Immature natural killer cell (primary cell): ENCODE results near the gene SPTBN4. TPM values are rescaled to one million over a fixed set of nuclear protein-coding genes. Genes with fewer than 3 reads are reported as not detected.
A peak's percentile ranks its signal among the peaks of the same experiment; 100 is the strongest.
"Not testable (repeated sequence)": the region's sequence is repeated elsewhere in the genome, so short reads cannot be mapped to it uniquely, and the experiment has no call there.

Experiments
- DNase-seq, 3 donors: peaks; one replicate each; pipeline ENCODE4 v3.0.0; 2022; ENCODE audit warnings: mixed read lengths in 1 of 3
- H3K27ac Mint-ChIP-seq, 6 donors: one replicate each; pipeline ENCODE4 v1.8.0; 2020; ENCODE audit warnings: mixed read lengths in 6 of 6, mild to moderate bottlenecking in 5 of 6, inconsistent platforms in 4 of 6, moderate library complexity in 3 of 6
- H3K27me3 Mint-ChIP-seq, 3 donors: one replicate each; pipeline ENCODE4 v1.8.0; 2020 to 2021; ENCODE audit warnings: low read depth in 3 of 3, mild to moderate bottlenecking in 3 of 3, mixed read lengths in 3 of 3, moderate library complexity in 3 of 3, inconsistent platforms in 1 of 3
- H3K36me3 Mint-ChIP-seq, 3 donors: one replicate each; pipeline ENCODE4 v1.8.0; 2020; ENCODE audit warnings: mixed read lengths in 3 of 3, inconsistent platforms in 2 of 3, mild to moderate bottlenecking in 2 of 3
- H3K4me1 Mint-ChIP-seq, 2 donors: one replicate each; pipeline ENCODE4 v1.8.0; 2020; ENCODE audit warnings: inconsistent platforms in 2 of 2, mild to moderate bottlenecking in 2 of 2, mixed read lengths in 2 of 2, moderate library complexity in 1 of 2
- H3K4me3 Mint-ChIP-seq, 5 donors: one replicate each; pipeline ENCODE4 v1.8.0; 2020; ENCODE audit warnings: mild to moderate bottlenecking in 5 of 5, mixed read lengths in 5 of 5, inconsistent platforms in 3 of 5, moderate library complexity in 3 of 5
- H3K9me3 Mint-ChIP-seq, 6 donors: one replicate each; pipeline ENCODE4 v1.8.0; 2020; ENCODE audit warnings: mild to moderate bottlenecking in 6 of 6, mixed read lengths in 6 of 6, inconsistent platforms in 4 of 6, moderate library complexity in 3 of 6
- polyA plus RNA-seq, 3 donors: library from polyadenylated mRNA; unstranded; fragments of 300-500 nt; fragmentation: Illumina TruSeq; gene quantifications; one replicate each; pipeline ENCODE4 v1.2.3, GENCODE V29; 2021

Gene SPTBN4
- polyA plus RNA-seq, 3 donors from 2014 or later, result 0.26 TPM; not detected in 2

GRCh38 chr19:40582467-40582866 lies 115.7 kb downstream of the SPTBN4 start:
- peaks cover 0 to 8% (median 0%) of the 10 kb centered on the region in 3 donors for H3K27me3 Mint-ChIP-seq
- DNase-seq, result no peak
- no peaks in the 10 kb centered on the region for H3K9me3 Mint-ChIP-seq
- peak overlapping the region in 2 of 6 donors; percentile 35 to 67 for H3K27ac Mint-ChIP-seq
- peaks cover 17 to 25% of the 10 kb centered on the region in 2 donors for H3K4me1 Mint-ChIP-seq
- peaks cover 32 to 51% (median 39%) of the 10 kb centered on the region in 3 donors for H3K36me3 Mint-ChIP-seq
- no peak overlapping the region for H3K4me3 Mint-ChIP-seq

DNA sequence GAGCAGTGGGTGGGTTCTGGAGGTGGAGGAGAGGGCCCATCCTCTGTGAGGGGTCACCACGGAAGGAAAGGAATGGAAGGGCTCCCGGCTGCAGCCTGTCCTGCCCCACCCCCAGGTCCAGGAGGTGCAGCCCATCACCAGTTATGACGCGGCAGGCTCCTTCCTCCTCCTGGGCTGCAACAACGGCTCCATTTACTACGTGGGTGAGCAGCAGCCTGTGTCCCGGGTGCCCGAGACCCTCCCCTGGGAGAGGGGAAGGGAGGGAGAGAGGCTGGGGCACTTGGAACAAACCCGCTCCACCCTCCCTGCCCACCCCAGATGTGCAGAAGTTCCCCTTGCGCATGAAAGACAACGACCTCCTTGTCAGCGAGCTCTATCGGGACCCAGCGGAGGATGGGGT lies 116.5 kb downstream of the SPTBN4 start:
- H3K9me3 Mint-ChIP-seq, result no peaks in the 10 kb centered on the region
- H3K27ac Mint-ChIP-seq, result no peak overlapping the region
- DNase-seq, result no peak
- H3K36me3 Mint-ChIP-seq, result peaks cover 32 to 56% (median 40%) of the 10 kb centered on the region in 3 donors
- H3K4me3 Mint-ChIP-seq, result no peak overlapping the region
- peaks cover 9 to 17% of the 10 kb centered on the region in 2 donors for H3K4me1 Mint-ChIP-seq
- peaks cover 0 to 6% (median 0%) of the 10 kb centered on the region in 3 donors for H3K27me3 Mint-ChIP-seq

DNA sequence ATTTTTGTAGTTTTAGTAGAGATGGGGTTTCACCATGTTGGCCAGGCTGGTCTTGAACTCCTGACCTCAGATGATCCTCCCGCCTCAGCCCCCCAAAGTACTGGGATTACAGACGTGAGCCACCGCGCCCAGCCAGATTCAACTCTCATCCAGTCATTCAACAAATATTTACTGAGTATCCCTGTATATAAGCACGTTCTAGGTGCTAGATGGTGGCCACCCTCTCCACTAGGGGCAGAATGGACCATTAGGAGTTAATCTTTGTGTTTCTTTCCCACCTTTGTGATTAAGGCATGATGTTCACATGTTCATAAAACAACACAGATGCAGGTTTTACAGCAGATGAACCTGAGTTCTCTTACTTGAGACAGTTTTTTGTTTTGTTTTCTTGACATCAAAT lies 117.2 kb downstream of the SPTBN4 start:
- peaks cover 28 to 52% (median 40%) of the 10 kb centered on the region in 3 donors for H3K36me3 Mint-ChIP-seq
- H3K27ac Mint-ChIP-seq, result peak overlapping the region in 1 of 6 donors; percentile 28

DNA sequence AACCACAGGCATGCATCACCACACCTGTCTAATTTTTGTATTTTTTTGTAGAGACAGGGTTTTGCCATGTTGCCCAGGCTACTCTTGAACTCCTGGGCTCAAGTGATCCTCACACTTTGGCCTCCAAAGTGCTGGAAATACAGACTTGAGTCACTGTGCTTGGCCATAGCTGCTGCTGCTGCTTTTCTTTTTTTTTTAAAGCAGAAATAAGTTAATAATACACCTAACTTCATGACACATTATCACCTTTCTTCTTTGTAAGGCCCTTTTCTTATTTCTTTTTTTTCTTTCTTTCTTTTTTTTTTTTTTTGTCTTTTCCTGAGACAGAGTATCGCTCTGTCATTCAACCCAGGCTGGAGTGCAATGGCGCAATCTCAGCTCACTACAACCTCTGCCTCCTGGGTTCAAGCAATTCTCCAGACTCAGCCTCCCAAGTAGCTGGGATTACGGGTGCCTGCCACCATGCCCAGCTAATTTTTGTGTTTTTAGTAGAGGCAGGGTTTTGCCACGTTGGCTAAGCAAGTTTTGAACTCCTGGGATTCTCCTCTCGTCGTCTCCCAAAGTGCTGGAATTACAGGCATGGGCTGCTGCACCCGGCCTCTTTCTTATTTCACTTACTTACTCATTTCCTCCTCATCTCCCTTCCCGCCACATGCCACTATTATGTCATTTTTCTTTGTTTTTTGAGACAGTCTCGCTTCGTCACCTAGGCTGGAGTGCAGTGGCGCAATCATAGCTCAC lies 118.6 kb downstream of the SPTBN4 start:
- Mint-ChIP-seq H3K36me3 (peaks cover 28 to 48% (median 37%) of the 10 kb centered on the region in 3 donors), H3K9me3 (no peaks in the 10 kb centered on the region), H3K27ac (peak overlapping the region in 2 of 6 donors; percentile 6 to 76), H3K4me1 (peaks cover 5 to 7% of the 10 kb centered on the region in 2 donors), H3K27me3 (peaks cover 0 to 6% (median 0%) of the 10 kb centered on the region in 3 donors), H3K4me3 (no peak overlapping the region)
- no peak for DNase-seq

More for the DNA sequence above, 117.2 kb downstream of the SPTBN4 start:
- no peak overlapping the region for H3K4me3 Mint-ChIP-seq
- peaks cover 0 to 6% (median 0%) of the 10 kb centered on the region in 3 donors for H3K27me3 Mint-ChIP-seq
- DNase-seq, result no peak
- H3K9me3 Mint-ChIP-seq, result no peaks in the 10 kb centered on the region
- H3K4me1 Mint-ChIP-seq, result peaks cover 5 to 11% of the 10 kb centered on the region in 2 donors

- peaks cover 0 to 6% (median 0%) of the 10 kb centered on the region in 3 donors for H3K27me3 Mint-ChIP-seq
- H3K27ac Mint-ChIP-seq, result peak overlapping the region in 3 of 6 donors; percentile 6 to 76 (median 38)
- DNase-seq, result no peak
- H3K9me3 Mint-ChIP-seq, result no peaks in the 10 kb centered on the region
- H3K4me3 Mint-ChIP-seq, result no peak overlapping the region
- peaks cover 25 to 44% (median 34%) of the 10 kb centered on the region in 3 donors for H3K36me3 Mint-ChIP-seq
- H3K4me1 Mint-ChIP-seq, result peaks cover 5 to 7% of the 10 kb centered on the region in 2 donors
Measured at GRCh38 chr19:40585982-40586422, 119.2 kb downstream of the SPTBN4 start.

- H3K9me3 Mint-ChIP-seq, result no peaks in the 10 kb centered on the region
- peaks cover 5 to 7% of the 10 kb centered on the region in 2 donors for H3K4me1 Mint-ChIP-seq
- H3K27me3 Mint-ChIP-seq, result peaks cover 0 to 6% (median 0%) of the 10 kb centered on the region in 3 donors
- no peak overlapping the region for H3K4me3 Mint-ChIP-seq
- peak overlapping the region in 1 of 6 donors; percentile 13 for H3K27ac Mint-ChIP-seq
- no peak for DNase-seq
- peaks cover 23 to 40% (median 33%) of the 10 kb centered on the region in 3 donors for H3K36me3 Mint-ChIP-seq
Measured at GRCh38 chr19:40586611-40587010, 119.8 kb downstream of the SPTBN4 start.

DNA sequence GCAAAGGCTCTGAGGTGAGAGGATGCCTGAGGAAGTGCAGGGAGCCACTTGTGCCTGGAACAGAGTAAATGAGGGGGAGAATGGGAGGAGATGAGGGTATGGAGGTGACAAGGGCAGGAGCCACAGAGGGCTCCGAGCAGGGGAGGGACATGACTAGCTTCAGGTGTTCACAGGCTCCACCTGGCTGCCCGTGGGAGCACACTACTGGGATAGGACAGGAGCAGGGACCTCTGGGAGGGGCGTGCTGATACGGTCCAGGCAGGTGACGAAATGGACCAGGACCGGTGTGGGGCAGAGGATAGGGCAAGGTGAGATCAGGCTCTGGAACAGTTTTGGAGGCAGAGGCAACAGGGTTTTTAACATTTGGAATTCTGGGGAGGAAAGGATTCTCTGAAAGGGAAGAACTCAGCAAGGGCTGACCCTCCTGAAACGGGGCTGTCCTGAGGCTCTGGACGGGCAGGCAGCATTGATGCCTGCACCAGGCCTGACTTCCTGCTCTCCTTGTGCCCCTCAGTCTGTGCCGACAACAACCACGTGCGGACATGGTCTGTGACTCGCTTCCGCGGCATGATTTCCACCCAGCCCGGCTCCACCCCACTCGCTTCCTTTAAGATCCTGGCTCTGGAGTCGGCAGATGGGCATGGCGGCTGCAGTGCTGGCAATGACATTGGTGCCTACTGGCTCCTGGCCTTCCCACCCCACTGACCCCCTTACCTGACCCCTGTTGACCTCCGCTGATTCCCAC lies 121.5 kb downstream of the SPTBN4 start:
- Mint-ChIP-seq H3K9me3 (no peaks in the 10 kb centered on the region), H3K27me3 (peaks cover 0 to 2% (median 2%) of the 10 kb centered on the region in 3 donors), H3K4me3 (no peak overlapping the region), H3K36me3 (peaks cover 19 to 32% (median 28%) of the 10 kb centered on the region in 3 donors), H3K4me1 (peaks cover 2 to 7% of the 10 kb centered on the region in 2 donors), H3K27ac (peak overlapping the region in 1 of 6 donors; percentile 37)
- no peak for DNase-seq

DNA sequence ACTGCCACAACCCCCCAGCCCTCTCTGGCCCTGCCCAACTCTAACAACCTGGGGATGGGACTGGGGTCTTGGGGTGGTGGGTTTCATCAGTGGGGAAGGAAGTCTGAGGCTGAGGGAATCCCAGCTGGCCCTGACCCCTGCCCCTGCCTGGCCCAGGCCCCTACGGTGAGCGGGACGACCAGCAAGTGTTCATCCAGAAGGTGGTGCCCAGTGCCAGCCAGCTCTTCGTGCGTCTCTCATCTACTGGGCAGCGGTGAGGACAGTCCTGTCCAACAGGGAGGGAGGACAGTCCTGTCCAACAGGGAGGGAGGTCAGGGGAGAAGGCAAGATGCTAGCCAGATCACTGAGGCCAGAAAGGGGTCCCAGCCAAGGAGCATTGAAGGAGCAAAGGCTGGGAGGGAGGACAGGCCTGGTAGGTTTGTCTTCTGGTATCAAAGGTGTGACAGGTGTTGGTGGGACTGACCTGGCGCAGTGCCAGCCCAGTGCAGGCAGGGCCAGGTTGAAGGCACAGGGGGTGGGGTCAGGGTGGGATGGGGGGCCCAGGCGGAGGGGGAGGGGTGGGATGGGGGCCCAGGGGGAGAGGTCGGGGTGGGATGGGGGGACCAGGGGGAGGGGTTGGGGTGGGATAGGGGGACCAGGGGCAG lies 122.2 kb downstream of the SPTBN4 start:
- H3K27me3 Mint-ChIP-seq, result peaks cover 0 to 2% (median 0%) of the 10 kb centered on the region in 3 donors
- no peak overlapping the region for H3K4me3 Mint-ChIP-seq
- H3K36me3 Mint-ChIP-seq, result peaks cover 19 to 30% (median 26%) of the 10 kb centered on the region in 3 donors
- DNase-seq, result no peak
- peaks cover 2 to 7% of the 10 kb centered on the region in 2 donors for H3K4me1 Mint-ChIP-seq
- H3K27ac Mint-ChIP-seq, result no peak overlapping the region
- no peaks in the 10 kb centered on the region for H3K9me3 Mint-ChIP-seq

DNA sequence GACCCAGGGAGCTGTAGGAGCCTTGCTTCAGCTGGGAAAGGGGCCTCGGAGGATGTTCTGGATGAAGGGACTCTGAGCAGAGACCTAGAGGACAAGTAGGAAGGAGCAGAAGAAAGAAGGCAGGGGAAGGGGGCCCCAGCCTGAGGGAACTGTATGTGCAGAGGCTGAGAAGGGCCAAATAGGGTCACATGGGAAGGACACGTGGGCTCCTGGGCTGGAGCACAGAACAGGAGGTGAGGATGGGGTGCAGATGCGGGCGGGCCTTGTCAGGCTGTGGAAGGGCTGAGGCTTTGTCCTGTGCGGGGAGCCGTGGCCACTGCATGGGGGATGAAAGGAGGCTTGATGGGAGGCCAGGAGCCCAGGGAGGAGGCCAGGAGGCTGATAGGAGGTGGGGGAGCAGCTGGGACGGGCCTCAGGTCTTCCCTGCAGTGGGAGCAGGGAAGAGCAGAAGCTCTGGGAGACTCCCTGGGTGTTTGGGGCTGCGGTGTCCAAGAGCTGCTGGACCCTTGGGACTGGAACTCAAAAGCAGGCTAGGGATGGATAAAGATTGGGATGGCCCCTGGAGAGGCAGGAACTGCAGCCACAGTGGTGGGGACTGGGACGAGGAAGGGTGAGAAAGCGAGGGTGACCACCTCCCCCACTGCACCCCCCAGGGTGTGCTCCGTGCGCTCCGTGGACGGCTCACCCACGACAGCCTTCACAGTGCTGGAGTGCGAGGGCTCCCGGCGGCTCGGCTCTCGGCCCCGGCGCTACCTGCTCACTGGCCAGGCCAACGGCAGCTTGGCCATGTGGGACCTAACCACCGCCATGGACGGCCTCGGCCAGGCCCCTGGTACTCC lies 123.0 kb downstream of the SPTBN4 start:
- peaks cover 0 to 6% (median 2%) of the 10 kb centered on the region in 3 donors for H3K27me3 Mint-ChIP-seq
- no peaks in the 10 kb centered on the region for H3K9me3 Mint-ChIP-seq
- H3K4me1 Mint-ChIP-seq, result peaks cover 9 to 15% of the 10 kb centered on the region in 2 donors
- no peak for DNase-seq
- H3K36me3 Mint-ChIP-seq, result peaks cover 15 to 22% (median 19%) of the 10 kb centered on the region in 3 donors
- no peak overlapping the region for H3K27ac Mint-ChIP-seq
- H3K4me3 Mint-ChIP-seq, result no peak overlapping the region

DNA sequence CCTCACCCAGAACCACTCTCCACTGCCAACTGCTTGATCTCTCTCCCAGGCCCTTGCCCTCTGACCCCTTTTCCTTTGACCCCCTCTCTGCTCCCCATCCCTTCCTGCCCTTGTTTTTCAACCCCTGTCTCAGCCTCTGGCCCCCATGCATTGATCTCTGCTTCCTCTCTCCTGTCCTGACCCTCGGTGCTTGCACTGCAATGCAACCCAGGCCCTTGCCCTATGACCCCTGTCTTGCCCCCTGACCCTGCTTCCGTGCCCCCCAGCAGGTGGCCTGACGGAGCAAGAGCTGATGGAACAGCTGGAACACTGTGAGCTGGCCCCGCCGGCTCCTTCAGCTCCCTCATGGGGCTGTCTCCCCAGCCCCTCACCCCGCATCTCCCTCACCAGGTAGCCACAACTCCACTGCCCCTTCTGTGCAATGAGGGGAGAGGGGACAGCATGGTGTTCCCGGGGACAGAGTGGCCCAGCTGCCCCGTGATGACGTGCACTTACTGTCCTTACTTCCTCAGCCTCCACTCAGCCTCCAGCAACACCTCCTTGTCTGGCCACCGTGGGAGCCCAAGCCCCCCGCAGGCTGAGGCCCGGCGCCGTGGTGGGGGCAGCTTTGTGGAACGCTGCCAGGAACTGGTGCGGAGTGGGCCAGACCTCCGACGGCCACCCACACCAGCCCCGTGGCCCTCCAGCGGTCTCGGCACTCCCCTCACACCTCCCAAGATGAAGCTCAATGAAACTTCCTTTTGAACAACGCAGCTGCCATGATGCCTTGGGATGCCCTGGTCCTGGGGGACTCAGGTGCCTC lies 123.9 kb downstream of the SPTBN4 start:
- Mint-ChIP-seq H3K36me3 (peaks cover 12 to 18% (median 17%) of the 10 kb centered on the region in 3 donors), H3K4me1 (peaks cover 12 to 17% of the 10 kb centered on the region in 2 donors), H3K9me3 (no peaks in the 10 kb centered on the region), H3K27ac (peak overlapping the region in 1 of 6 donors; percentile 32), H3K27me3 (peaks cover 0 to 6% (median 2%) of the 10 kb centered on the region in 3 donors), H3K4me3 (no peak overlapping the region)
- no peak for DNase-seq

DNA sequence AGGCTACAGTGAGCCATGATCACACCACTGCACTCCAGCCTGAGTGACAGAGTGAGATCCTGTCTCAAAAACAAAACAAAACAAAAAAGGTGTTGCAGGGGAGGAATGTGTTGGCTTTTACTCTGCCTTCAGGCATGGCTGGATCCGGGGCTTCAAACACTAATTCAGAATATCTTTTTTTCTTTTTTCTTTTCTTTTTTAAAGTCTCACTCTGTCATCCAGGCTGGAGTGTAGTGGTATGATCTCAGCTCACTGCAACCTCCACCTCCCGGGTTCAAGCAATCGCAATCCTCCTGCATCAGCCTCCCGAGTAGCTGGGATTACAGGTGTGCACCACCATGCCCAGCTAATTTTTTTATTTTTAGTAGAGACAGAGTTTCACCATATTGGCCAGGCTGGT lies 124.9 kb downstream of the SPTBN4 start:
- Mint-ChIP-seq H3K27ac (peak overlapping the region in 3 of 6 donors; percentile 39 to 73 (median 59)), H3K4me1 (peaks cover 10 to 11% of the 10 kb centered on the region in 2 donors), H3K27me3 (peaks cover 4 to 10% (median 5%) of the 10 kb centered on the region in 3 donors)
- not testable (repeated sequence) for H3K4me3 Mint-ChIP-seq, DNase-seq, H3K9me3 Mint-ChIP-seq, H3K36me3 Mint-ChIP-seq

- Mint-ChIP-seq H3K4me1 (peaks cover 10 to 11% of the 10 kb centered on the region in 2 donors), H3K9me3 (no peaks in the 10 kb centered on the region), H3K27me3 (peaks cover 4 to 10% (median 5%) of the 10 kb centered on the region in 3 donors), H3K36me3 (peaks cover 0 to 5% (median 4%) of the 10 kb centered on the region in 3 donors), H3K4me3 (no peak overlapping the region), H3K27ac (peak overlapping the region in 3 of 6 donors; percentile 10 to 73 (median 36))
- peak in 2 of 3 donors; percentile 31 to 34 for DNase-seq
Measured at GRCh38 chr19:40592170-40592569, 125.4 kb downstream of the SPTBN4 start.
